ENCODE results near the gene ABCD1. TPM values are rescaled to one million over a fixed set of nuclear protein-coding genes. Genes with fewer than 3 reads are reported as not detected.

Gene ABCD1
- total RNA-seq, 1 donor from 2014 or later, result 15.3 TPM

DNA sequence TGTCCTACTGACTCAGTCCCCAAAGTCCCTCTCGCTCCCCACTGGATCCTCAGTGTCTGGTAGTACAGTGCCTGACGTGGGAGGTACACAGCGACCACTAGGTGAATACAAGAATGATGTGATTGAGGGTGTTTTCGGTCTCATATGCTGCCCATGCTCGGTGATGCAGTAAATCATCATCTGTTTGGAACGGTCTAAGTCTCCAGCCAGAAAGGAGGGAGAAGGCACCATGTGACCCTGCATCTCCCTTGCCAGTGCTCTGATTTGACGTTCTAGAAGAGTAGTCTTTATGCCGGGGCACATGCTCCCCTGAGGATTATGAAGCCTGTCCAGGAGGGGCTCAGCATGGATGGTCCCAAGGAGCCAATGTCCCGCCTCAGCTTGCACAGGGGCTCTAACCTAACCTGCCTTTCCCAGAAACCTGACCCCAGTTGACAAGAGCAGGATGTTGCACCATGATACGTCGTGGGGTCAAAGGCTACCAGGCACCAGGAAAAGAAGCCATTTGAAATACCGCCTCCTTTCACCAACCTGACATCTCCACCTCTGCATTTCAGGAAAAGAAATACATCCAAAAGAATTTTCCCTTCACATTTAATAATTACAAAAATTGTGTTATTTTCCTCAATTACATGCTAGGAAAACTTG, 25.6 kb downstream of the ABCD1 start:
- Histone ChIP-seq H3K27me3 (ENCODE audit: control insufficient read depth, insufficient read depth, low read length) (peaks cover 3% of the 10 kb centered on the region), H3K4me3 (ENCODE audit: low read depth, low read length) (no peak overlapping the region), H3K36me3 (ENCODE audit: control insufficient read depth, insufficient read depth, low read length) (no peaks in the 10 kb centered on the region)
- no peak for TF ChIP-seq CTCF (IDR thresholded peaks at IDR 0.05; ENCODE audit: insufficient read depth, low read length, poor library complexity, severe bottlenecking)
- DNase-seq (ENCODE audit: low read depth), result no peak

- H3K4me3 ChIP-seq (ENCODE audit: low read depth, low read length), result no peak overlapping the region
- TF ChIP-seq CTCF (IDR thresholded peaks at IDR 0.05; ENCODE audit: insufficient read depth, low read length, poor library complexity, severe bottlenecking), result no peak
- H3K36me3 ChIP-seq (ENCODE audit: control insufficient read depth, insufficient read depth, low read length), result no peaks in the 10 kb centered on the region
- no peak for DNase-seq (ENCODE audit: low read depth)
- H3K27me3 ChIP-seq (ENCODE audit: control insufficient read depth, insufficient read depth, low read length), result peaks cover 2% of the 10 kb centered on the region
These were observed 30.5 kb downstream of the ABCD1 start for GRCh38 chrX:153755136-153755535.

DNA sequence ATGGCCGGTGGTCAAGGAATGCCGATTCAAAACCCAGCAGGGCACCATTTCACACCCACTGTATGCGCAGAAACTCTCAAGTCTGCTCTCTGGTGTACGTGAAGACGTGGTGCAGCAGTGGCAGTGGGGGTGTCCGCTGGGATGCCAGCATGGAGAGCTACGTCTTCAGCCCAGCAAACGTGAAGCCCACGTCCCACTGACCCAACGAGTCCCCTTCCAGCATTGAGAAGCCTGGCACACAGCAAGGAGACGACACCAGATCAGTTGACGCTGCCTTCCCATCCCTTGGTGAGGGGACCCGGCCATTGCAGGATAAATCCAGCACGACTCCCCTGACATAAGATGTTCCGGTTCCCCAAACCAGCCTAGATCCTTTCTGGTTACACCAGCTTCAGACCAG, 37.2 kb downstream of the ABCD1 start:
- no peaks in the 10 kb centered on the region for H3K27me3 ChIP-seq (ENCODE audit: control insufficient read depth, insufficient read depth, low read length)
- no peak for DNase-seq (ENCODE audit: low read depth)
- no peak overlapping the region for H3K4me3 ChIP-seq (ENCODE audit: low read depth, low read length)
- TF ChIP-seq CTCF (IDR thresholded peaks at IDR 0.05; ENCODE audit: insufficient read depth, low read length, poor library complexity, severe bottlenecking), result no peak
- H3K36me3 ChIP-seq (ENCODE audit: control insufficient read depth, insufficient read depth, low read length), result no peaks in the 10 kb centered on the region

DNA sequence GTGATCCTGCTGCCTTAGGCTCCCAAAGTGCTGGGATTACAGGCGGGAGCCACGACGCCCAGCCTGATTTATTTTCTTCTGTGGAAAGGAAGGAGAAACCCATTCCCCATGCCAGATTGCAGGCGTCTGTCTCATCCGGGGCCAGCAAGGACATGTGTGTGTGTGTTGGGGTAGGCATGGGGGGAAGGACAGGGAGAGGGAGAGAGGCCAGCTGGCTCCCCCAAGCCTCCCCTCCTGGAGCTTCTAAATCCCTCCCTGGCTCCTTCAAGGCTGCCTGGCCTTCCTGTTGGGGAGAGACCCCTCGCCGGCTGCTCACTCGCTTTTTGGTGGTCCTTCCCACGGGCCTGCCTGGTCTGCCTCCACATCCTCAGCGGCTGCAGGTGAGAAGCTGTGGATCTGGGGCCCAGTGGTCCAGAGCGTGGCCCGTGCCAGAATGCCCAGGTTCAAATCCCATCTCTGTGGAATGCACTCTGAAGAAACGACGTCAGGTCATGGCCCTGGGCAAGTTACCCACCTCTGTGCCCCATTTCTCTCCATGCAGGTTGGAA, 38.0 kb downstream of the ABCD1 start:
- H3K36me3 ChIP-seq (ENCODE audit: control insufficient read depth, insufficient read depth, low read length), result no peaks in the 10 kb centered on the region
- H3K27me3 ChIP-seq (ENCODE audit: control insufficient read depth, insufficient read depth, low read length), result no peaks in the 10 kb centered on the region
- no peak overlapping the region for H3K4me3 ChIP-seq (ENCODE audit: low read depth, low read length)
- TF ChIP-seq CTCF (IDR thresholded peaks at IDR 0.05; ENCODE audit: insufficient read depth, low read length, poor library complexity, severe bottlenecking), result no peak
- DNase-seq (ENCODE audit: low read depth), result no peak

- TF ChIP-seq CTCF (IDR thresholded peaks at IDR 0.05; ENCODE audit: insufficient read depth, low read length, poor library complexity, severe bottlenecking), result no peak
- DNase-seq (ENCODE audit: low read depth), result no peak
- Histone ChIP-seq H3K27me3 (ENCODE audit: control insufficient read depth, insufficient read depth, low read length) (no peaks in the 10 kb centered on the region), H3K4me3 (ENCODE audit: low read depth, low read length) (no peak overlapping the region), H3K36me3 (ENCODE audit: control insufficient read depth, insufficient read depth, low read length) (no peaks in the 10 kb centered on the region)
These were observed 38.8 kb downstream of the ABCD1 start for GRCh38 chrX:153763298-153763932.

All from kidney epithelial cell (primary cell).